ENCODE data around the gene CABLES1. TPM values are rescaled to one million over a fixed set of nuclear protein-coding genes. Genes with fewer than 3 reads are reported as not detected.
A peak's percentile ranks its signal among the peaks of the same experiment; 100 is the strongest.

The CABLES1 gene
- total RNA-seq, 1 experiment from 2014 or later, result 66.4 TPM

GRCh38 chr18:23101861-23102432 is 33.3 kb upstream of the CABLES1 start:
- BruUV-seq (replicated peaks), result no TSS peak
- CTCF ChIA-PET, result interaction anchor here (0.5 to 1.1 kb wide), 3 partner anchors 10 to 69 kb away, joined by 3 to 8 read pairs (median 3); no protein-coding TSS in a partner anchor
- Histone ChIP-seq H3K27me3 (ENCODE audit: control insufficient read depth, insufficient read depth, low read length) (no peaks in the 10 kb centered on the region), H3K27ac (ENCODE audit: low read length) (peak overlapping the region; percentile 70), H3K9me3 (ENCODE audit: control insufficient read depth, insufficient read depth, low read depth, low read length) (no peaks in the 10 kb centered on the region), H3K36me3 (ENCODE audit: control insufficient read depth, insufficient read depth, low read length) (no peaks in the 10 kb centered on the region), H3K4me3 (ENCODE audit: low read depth in 2 of 2, low read length in 2 of 2) (peak overlapping the region in 1 of 2 experiments; percentile 19; a peak in 2 of 4 replicates), H3K4me1 (ENCODE audit: control insufficient read depth, insufficient read depth, low read length) (peaks cover 50% of the 10 kb centered on the region)
- in situ Hi-C loops (cut with HindIII; ENCODE audit: low pct_unique_long_range_greater_than_20kb, low sequenced_read_pairs) (no loop called here), intact Hi-C loops (cut with micrococcal nuclease; ENCODE audit: unreplicated experiment) (loop anchor here (10.0 kb wide), 1 partner anchor 77 kb away; no protein-coding TSS in a partner anchor)
- ATAC-seq, result peak; percentile 60
- POLR2A ChIA-PET, result no interaction called here
- TF ChIP-seq REST (IDR thresholded peaks at IDR 0.05; ENCODE audit: insufficient read depth in 1 of 2, low read depth in 2 of 2, low read length in 1 of 2), result peak in 1 of 2 experiments; percentile 44; a peak in 2 of 4 replicates
- peak; percentile 70; the same call in 1 of the 2 replicates for TF ChIP-seq POLR2AphosphoS5 (IDR thresholded peaks at IDR 0.05; ENCODE audit: low read depth, low read length)
- TF ChIP-seq TCF7L2 (IDR thresholded peaks at IDR 0.05; ENCODE audit: low read depth, low read length), result peak; percentile 37; the same call in 1 of the 2 replicates
- TF ChIP-seq SIN3A (IDR thresholded peaks at IDR 0.05; ENCODE audit: borderline replicate concordance, insufficient read depth, low read depth, low read length), result no peak
- no peak for DNase-seq (ENCODE audit: low read depth, low spot score)

GRCh38 chr18:23102493-23103261 is 32.6 kb upstream of the CABLES1 start:
- Histone ChIP-seq H3K27ac (ENCODE audit: low read length) (peak overlapping the region; percentile 77), H3K9me3 (ENCODE audit: control insufficient read depth, insufficient read depth, low read depth, low read length) (no peaks in the 10 kb centered on the region), H3K4me1 (ENCODE audit: control insufficient read depth, insufficient read depth, low read length) (peaks cover 57% of the 10 kb centered on the region), H3K4me3 (ENCODE audit: low read depth in 2 of 2, low read length in 2 of 2) (no peak overlapping the region; a peak in 1 of 4 replicates), H3K27me3 (ENCODE audit: control insufficient read depth, insufficient read depth, low read length) (no peaks in the 10 kb centered on the region), H3K36me3 (ENCODE audit: control insufficient read depth, insufficient read depth, low read length) (no peaks in the 10 kb centered on the region)
- POLR2A ChIA-PET, result no interaction called here
- ATAC-seq, result no peak
- DNase-seq (ENCODE audit: low read depth, low spot score), result no peak
- CTCF ChIA-PET, result interaction anchor here (0.7 to 1.1 kb wide), 2 partner anchors 29 to 69 kb away, joined by 3 read pairs; no protein-coding TSS in a partner anchor
- intact Hi-C loops (cut with micrococcal nuclease; ENCODE audit: unreplicated experiment), result loop anchor here (10.0 kb wide), 1 partner anchor 78 kb away; no protein-coding TSS in a partner anchor
- no TSS peak for BruUV-seq (replicated peaks)
- in situ Hi-C loops (cut with HindIII; ENCODE audit: low pct_unique_long_range_greater_than_20kb, low sequenced_read_pairs), result no loop called here
- TF ChIP-seq POLR2AphosphoS5 (IDR thresholded peaks at IDR 0.05; ENCODE audit: low read depth, low read length), result no peak
- TF ChIP-seq CTCF (IDR thresholded peaks at IDR 0.05), result no peak
- TF ChIP-seq TCF7L2 (IDR thresholded peaks at IDR 0.05; ENCODE audit: low read depth, low read length), result no peak
- TF ChIP-seq SIN3A (IDR thresholded peaks at IDR 0.05; ENCODE audit: borderline replicate concordance, insufficient read depth, low read depth, low read length), result no peak
- TF ChIP-seq REST (IDR thresholded peaks at IDR 0.05; ENCODE audit: insufficient read depth in 1 of 2, low read depth in 2 of 2, low read length in 1 of 2), result no peak

Data from Panc1 (cell line).